NCI-H128 (cell line): ENCODE data around the gene CD320.
"Not testable (repeated sequence)": the region's sequence is repeated elsewhere in the genome, so short reads cannot be mapped to it uniquely, and the experiment has no call there.

ENCODE experiments used
- DNase-seq: peaks from one replicate; lab custom pipeline; 2025; ENCODE audit not compliant: unreplicated experiment; lab: John Stamatoyannopoulos, UW

The CD320 gene

GRCh38 chr19:8307965-8308866 lies at the start of gene CD320:
Gene CD320, minus strand, starts transcription at chr19:8308358. Its CDS starts 68 bp downstream, at chr19:8308290.
- DNase-seq, result peak; percentile 70

GRCh38 chr19:8357007-8357521 lies 48.9 kb upstream of the CD320 start:
- no peak for DNase-seq

GRCh38 chr19:8355631-8356402 lies 47.7 kb upstream of the CD320 start:
- no peak for DNase-seq

GRCh38 chr19:8352845-8353244 lies 44.7 kb upstream of the CD320 start:
- DNase-seq, result not testable (repeated sequence)

GRCh38 chr19:8352134-8352827 lies 44.1 kb upstream of the CD320 start:
- no peak for DNase-seq

- not testable (repeated sequence) for DNase-seq
Observed at GRCh38 chr19:8349629-8350372, 41.6 kb upstream of the CD320 start.

- DNase-seq, result no peak
Observed at GRCh38 chr19:8343483-8343844, 35.3 kb upstream of the CD320 start.

GRCh38 chr19:8342684-8343482 lies 34.7 kb upstream of the CD320 start, which contains the start of gene KANK3:
Gene KANK3, minus strand, starts transcription at chr19:8343262. Its CDS starts 5,434 bp downstream, at chr19:8337828.
- DNase-seq, result no peak

- no peak for DNase-seq
Observed at GRCh38 chr19:8342316-8342683, 34.1 kb upstream of the CD320 start.

- DNase-seq, result not testable (repeated sequence)
Observed at GRCh38 chr19:8341504-8341903, 33.3 kb upstream of the CD320 start.

- DNase-seq, result no peak
Observed at GRCh38 chr19:8340341-8341096, 32.4 kb upstream of the CD320 start.

- no peak for DNase-seq
Observed at GRCh38 chr19:8338835-8339234, 30.7 kb upstream of the CD320 start.

GRCh38 chr19:8337728-8338127 lies 29.6 kb upstream of the CD320 start:
- no peak for DNase-seq

- no peak for DNase-seq
Observed at GRCh38 chr19:8336660-8337059, 28.5 kb upstream of the CD320 start.

GRCh38 chr19:8336072-8336569 lies 28.0 kb upstream of the CD320 start:
- no peak for DNase-seq

- DNase-seq, result no peak
Observed at GRCh38 chr19:8335343-8336071, 27.3 kb upstream of the CD320 start.

- no peak for DNase-seq
Observed at GRCh38 chr19:8334458-8335342, 26.5 kb upstream of the CD320 start.
